WTC11 (cell line): ENCODE measurements around the gene VPREB3. TPM values are rescaled to one million over a fixed set of nuclear protein-coding genes. Genes with fewer than 3 reads are reported as not detected.

Source experiments
- ATAC-seq: fragments of 200-7000 bp; cut with Tn5 transposase; 2 replicates; pipeline ENCODE4 v1.10.0; 2021; ENCODE audit warnings: mild to moderate bottlenecking, moderate library complexity
- CTCF ChIA-PET: fragments of 300-600 bp; sonication (Branson Sonifier 250); formaldehyde crosslinking; loops from one replicate; lab custom pipeline; 2021; ENCODE audit warnings: antibody characterized with exemption; lab: Charles Lee
- POLR2A ChIA-PET: fragments of 350-600 bp; sonication (Branson Sonifier 250); formaldehyde crosslinking; loops from one replicate; lab custom pipeline; 2021; ENCODE audit warnings: antibody characterized with exemption; lab: Charles Lee
- DNase-seq: peaks from one replicate; pipeline ENCODE4 v3.0.0; 2021; ENCODE audit warnings: low spot score
- H3K27ac Mint-ChIP-seq: 2 replicates; pipeline ENCODE4 v1.8.0; 2021; ENCODE audit warnings: mixed read lengths
- H3K27me3 Mint-ChIP-seq: 2 replicates; pipeline ENCODE4 v1.8.0; 2021; ENCODE audit warnings: low read depth, mild to moderate bottlenecking, moderate library complexity, mixed read lengths
- H3K36me3 Mint-ChIP-seq: 2 replicates; pipeline ENCODE4 v1.8.0; 2021; ENCODE audit warnings: mixed read lengths
- H3K4me1 Mint-ChIP-seq: 2 replicates; pipeline ENCODE4 v1.8.0; 2022; ENCODE audit warnings: mixed read lengths
- H3K4me3 Mint-ChIP-seq: 2 replicates; pipeline ENCODE4 v1.8.0; 2021; ENCODE audit warnings: mild to moderate bottlenecking, moderate library complexity, mixed read lengths
- H3K9me3 Mint-ChIP-seq: 2 replicates; pipeline ENCODE4 v1.8.0; 2021; ENCODE audit warnings: mixed read lengths
- CBFB ChIP-seq: sonication (generic); formaldehyde crosslinking; IDR thresholded peaks from 2 replicates; pipeline ENCODE4 v1.8.1; 2022; ENCODE audit warnings: mild to moderate bottlenecking, low read depth, missing genetic modification reagents
- ELF4 ChIP-seq: sonication (generic); formaldehyde crosslinking; IDR thresholded peaks from 2 replicates; pipeline ENCODE4 v1.8.1; 2022; ENCODE audit warnings: low read depth, mild to moderate bottlenecking, moderate library complexity, missing genetic modification reagents
- FOXJ3 ChIP-seq: sonication (generic); formaldehyde crosslinking; IDR thresholded peaks from 2 replicates; pipeline ENCODE4 v1.9.0; 2021; ENCODE audit warnings: missing genetic modification reagents, mild to moderate bottlenecking, borderline replicate concordance
- FOXK1 ChIP-seq: sonication (generic); formaldehyde crosslinking; IDR thresholded peaks from 2 replicates; pipeline ENCODE4 v1.8.0; 2022; ENCODE audit warnings: mild to moderate bottlenecking, moderate library complexity, missing genetic modification reagents
- GRHL2 ChIP-seq: fragments of 250-450 bp; sonication (Bioruptor Pico); IDR thresholded peaks from 2 replicates; pipeline ENCODE4 v1.8.0; 2022; ENCODE audit warnings: mild to moderate bottlenecking, moderate library complexity; ENCODE audit not compliant: insufficient replicate concordance, severe bottlenecking
- HMGA2 ChIP-seq: fragments of 250-450 bp; sonication (Bioruptor Pico); IDR thresholded peaks from 2 replicates; pipeline ENCODE4 v1.4.0; 2021; ENCODE audit warnings: mild to moderate bottlenecking, moderate library complexity
- NFATC4 ChIP-seq: fragments of 250-450 bp; sonication (Bioruptor Pico); IDR thresholded peaks from 2 replicates; pipeline ENCODE4 v1.9.0; 2021; ENCODE audit warnings: mild to moderate bottlenecking
- NFYB ChIP-seq: sonication (generic); formaldehyde crosslinking; conservative IDR thresholded peaks from 2 replicates; pipeline ENCODE4 v1.8.0; 2022; ENCODE audit warnings: low read depth, missing genetic modification reagents
- OVOL2 ChIP-seq: fragments of 250-450 bp; sonication (Bioruptor Pico); IDR thresholded peaks from 2 replicates; pipeline ENCODE4 v1.9.0; 2021; ENCODE audit warnings: mild to moderate bottlenecking, borderline replicate concordance
- SMAD4 ChIP-seq: sonication (generic); formaldehyde crosslinking; IDR thresholded peaks from 2 replicates; pipeline ENCODE4 v1.8.0; 2022; ENCODE audit warnings: mild to moderate bottlenecking, missing genetic modification reagents
- SP1 ChIP-seq: sonication (generic); formaldehyde crosslinking; conservative IDR thresholded peaks from 2 replicates; pipeline ENCODE4 v1.8.1; 2022; ENCODE audit warnings: missing genetic modification reagents
- TEAD1 ChIP-seq: sonication (generic); formaldehyde crosslinking; IDR thresholded peaks from 2 replicates; pipeline ENCODE4 v1.8.0; 2022; ENCODE audit warnings: mild to moderate bottlenecking, missing genetic modification reagents
- total RNA-seq: library from RNA; stranded (reverse); gene quantifications from 3 replicates; pipeline ENCODE4 v1.2.3, GENCODE V29; 2021
- TF ChIP-seq, protein P1 (sequence below): sonication (generic); formaldehyde crosslinking; IDR thresholded peaks from 2 replicates; pipeline ENCODE4 v1.8.1; 2022; ENCODE audit warnings: low read depth, mild to moderate bottlenecking, moderate library complexity, missing genetic modification reagents, borderline replicate concordance
- TF ChIP-seq, protein P2 (sequence below): fragments of 250-450 bp; sonication (Bioruptor Pico); IDR thresholded peaks from 2 replicates; pipeline ENCODE4 v1.8.0; 2021; ENCODE audit warnings: mild to moderate bottlenecking
- TF ChIP-seq, protein P3 (sequence below): fragments of 250-450 bp; sonication (Bioruptor Pico); IDR thresholded peaks from 2 replicates; pipeline ENCODE4 v1.9.0; 2021; ENCODE audit warnings: mild to moderate bottlenecking
- TF ChIP-seq, protein P4 (sequence below): fragments of 250-450 bp; sonication (Bioruptor Pico); IDR thresholded peaks from 2 replicates; pipeline ENCODE4 v1.9.0; 2021; ENCODE audit warnings: moderate library complexity, mild to moderate bottlenecking, inconsistent platforms, borderline replicate concordance
- TF ChIP-seq, protein P5 (sequence below): sonication (generic); formaldehyde crosslinking; IDR thresholded peaks from 2 replicates; pipeline ENCODE4 v1.8.0; 2022; ENCODE audit warnings: mild to moderate bottlenecking, missing genetic modification reagents
- TF ChIP-seq, protein P6 (sequence below): sonication (generic); formaldehyde crosslinking; IDR thresholded peaks from 2 replicates; pipeline ENCODE4 v1.8.1; 2022; ENCODE audit warnings: mild to moderate bottlenecking, missing genetic modification reagents, moderate library complexity, borderline replicate concordance
- TF ChIP-seq, protein P7 (sequence below): sonication (generic); formaldehyde crosslinking; IDR thresholded peaks from 2 replicates; pipeline ENCODE4 v1.8.1; 2022; ENCODE audit warnings: mild to moderate bottlenecking, moderate library complexity, missing genetic modification reagents
- TF ChIP-seq, protein P8 (sequence below): fragments of 250-450 bp; sonication (Bioruptor Pico); IDR thresholded peaks from 2 replicates; pipeline ENCODE4 v1.9.0; 2021; ENCODE audit warnings: mild to moderate bottlenecking, borderline replicate concordance

The VPREB3 gene
- total RNA-seq, 1 experiment from 2014 or later = 0.81 TPM

DNA sequence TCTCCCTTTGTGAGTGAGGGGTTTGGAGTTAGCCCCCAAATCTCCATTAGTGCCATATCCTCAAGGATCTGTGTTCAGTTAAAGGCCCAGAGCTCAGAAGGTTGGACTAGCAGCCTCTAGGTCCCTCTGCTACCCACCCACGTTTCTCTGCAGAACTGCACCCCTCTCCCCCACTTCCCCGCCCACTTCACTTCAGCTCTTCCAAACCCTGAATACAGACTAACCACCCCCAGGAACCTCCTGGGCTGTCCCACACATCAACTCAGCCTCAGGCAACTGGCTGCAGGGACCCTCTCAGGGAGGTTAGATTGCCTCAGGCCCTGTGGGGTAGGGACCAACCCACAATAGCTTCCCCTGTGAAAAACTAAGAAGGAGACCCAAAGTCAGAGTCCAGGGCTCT, 840 bp downstream of the VPREB3 start:
- Mint-ChIP-seq H3K4me1 (peaks cover 28% of the 10 kb centered on the region), H3K9me3 (no peaks in the 10 kb centered on the region), H3K27ac (no peak overlapping the region), H3K4me3 (no peak overlapping the region), H3K27me3 (no peaks in the 10 kb centered on the region; the same call in 1 of the 2 replicates), H3K36me3 (no peaks in the 10 kb centered on the region)
- no peak for TF ChIP-seq NFYB (CRISPR knock-in tag)
- ChIA-PET CTCF (interaction anchor here (1.2 kb wide), 1 partner anchor 96 kb away, joined by 4 read pairs; no protein-coding TSS in a partner anchor), POLR2A (no interaction called here)
- ATAC-seq (no peak), DNase-seq (no peak)

DNA sequence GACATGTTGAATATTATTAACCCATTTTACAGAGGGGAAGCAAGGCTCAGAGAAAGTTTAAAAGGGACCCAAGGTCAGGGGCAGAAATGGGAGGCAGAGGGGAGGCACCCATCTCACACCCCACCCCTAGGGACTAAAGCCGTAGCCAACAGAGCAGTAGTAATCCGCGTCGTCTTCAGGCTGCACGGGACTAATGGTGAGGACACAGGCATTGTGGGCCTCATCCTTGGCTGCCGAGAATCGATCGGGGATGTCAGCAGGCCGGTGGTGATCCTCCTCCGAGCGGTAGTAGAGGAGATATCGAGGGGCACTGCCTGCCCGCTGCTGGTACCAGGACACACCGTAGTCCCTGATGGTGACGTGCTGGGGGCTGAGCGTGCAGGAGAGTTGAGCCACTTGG, 1.5 kb downstream of the VPREB3 start:
- peaks cover 28% of the 10 kb centered on the region for H3K4me1 Mint-ChIP-seq
- H3K4me3 Mint-ChIP-seq = peak overlapping the region; percentile 80; the same call in 1 of the 2 replicates
- no peaks in the 10 kb centered on the region for H3K27me3 Mint-ChIP-seq
- POLR2A ChIA-PET = no interaction called here
- no peak for ATAC-seq
- no peak overlapping the region for H3K27ac Mint-ChIP-seq
- TF ChIP-seq TEAD1 (CRISPR knock-in tag) = no peak
- TF ChIP-seq, protein P1, sequence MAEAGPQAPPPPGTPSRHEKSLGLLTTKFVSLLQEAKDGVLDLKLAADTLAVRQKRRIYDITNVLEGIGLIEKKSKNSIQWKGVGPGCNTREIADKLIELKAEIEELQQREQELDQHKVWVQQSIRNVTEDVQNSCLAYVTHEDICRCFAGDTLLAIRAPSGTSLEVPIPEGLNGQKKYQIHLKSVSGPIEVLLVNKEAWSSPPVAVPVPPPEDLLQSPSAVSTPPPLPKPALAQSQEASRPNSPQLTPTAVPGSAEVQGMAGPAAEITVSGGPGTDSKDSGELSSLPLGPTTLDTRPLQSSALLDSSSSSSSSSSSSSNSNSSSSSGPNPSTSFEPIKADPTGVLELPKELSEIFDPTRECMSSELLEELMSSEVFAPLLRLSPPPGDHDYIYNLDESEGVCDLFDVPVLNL = no peak
- TF ChIP-seq CBFB (CRISPR knock-in tag) = no peak
- TF ChIP-seq, protein P2, sequence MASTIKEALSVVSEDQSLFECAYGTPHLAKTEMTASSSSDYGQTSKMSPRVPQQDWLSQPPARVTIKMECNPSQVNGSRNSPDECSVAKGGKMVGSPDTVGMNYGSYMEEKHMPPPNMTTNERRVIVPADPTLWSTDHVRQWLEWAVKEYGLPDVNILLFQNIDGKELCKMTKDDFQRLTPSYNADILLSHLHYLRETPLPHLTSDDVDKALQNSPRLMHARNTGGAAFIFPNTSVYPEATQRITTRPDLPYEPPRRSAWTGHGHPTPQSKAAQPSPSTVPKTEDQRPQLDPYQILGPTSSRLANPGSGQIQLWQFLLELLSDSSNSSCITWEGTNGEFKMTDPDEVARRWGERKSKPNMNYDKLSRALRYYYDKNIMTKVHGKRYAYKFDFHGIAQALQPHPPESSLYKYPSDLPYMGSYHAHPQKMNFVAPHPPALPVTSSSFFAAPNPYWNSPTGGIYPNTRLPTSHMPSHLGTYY (CRISPR knock-in tag) = no peak
- no peak for TF ChIP-seq NFATC4
- TF ChIP-seq, protein P3, sequence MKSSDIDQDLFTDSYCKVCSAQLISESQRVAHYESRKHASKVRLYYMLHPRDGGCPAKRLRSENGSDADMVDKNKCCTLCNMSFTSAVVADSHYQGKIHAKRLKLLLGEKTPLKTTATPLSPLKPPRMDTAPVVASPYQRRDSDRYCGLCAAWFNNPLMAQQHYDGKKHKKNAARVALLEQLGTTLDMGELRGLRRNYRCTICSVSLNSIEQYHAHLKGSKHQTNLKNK = no peak
- no peak for TF ChIP-seq FOXJ3 (CRISPR knock-in tag)
- no peak for TF ChIP-seq HMGA2 (CRISPR knock-in tag)
- TF ChIP-seq NFYB (CRISPR knock-in tag) = no peak
- TF ChIP-seq, protein P4, sequence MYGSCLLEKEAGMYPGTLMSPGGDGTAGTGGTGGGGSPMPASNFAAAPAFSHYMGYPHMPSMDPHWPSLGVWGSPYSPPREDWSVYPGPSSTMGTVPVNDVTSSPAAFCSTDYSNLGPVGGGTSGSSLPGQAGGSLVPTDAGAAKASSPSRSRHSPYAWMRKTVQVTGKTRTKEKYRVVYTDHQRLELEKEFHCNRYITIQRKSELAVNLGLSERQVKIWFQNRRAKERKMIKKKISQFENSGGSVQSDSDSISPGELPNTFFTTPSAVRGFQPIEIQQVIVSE (CRISPR knock-in tag) = no peak
- no peak for TF ChIP-seq GRHL2
- TF ChIP-seq, protein P5, sequence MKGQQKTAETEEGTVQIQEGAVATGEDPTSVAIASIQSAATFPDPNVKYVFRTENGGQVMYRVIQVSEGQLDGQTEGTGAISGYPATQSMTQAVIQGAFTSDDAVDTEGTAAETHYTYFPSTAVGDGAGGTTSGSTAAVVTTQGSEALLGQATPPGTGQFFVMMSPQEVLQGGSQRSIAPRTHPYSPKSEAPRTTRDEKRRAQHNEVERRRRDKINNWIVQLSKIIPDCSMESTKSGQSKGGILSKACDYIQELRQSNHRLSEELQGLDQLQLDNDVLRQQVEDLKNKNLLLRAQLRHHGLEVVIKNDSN (CRISPR knock-in tag) = no peak
- TF ChIP-seq, protein P6, sequence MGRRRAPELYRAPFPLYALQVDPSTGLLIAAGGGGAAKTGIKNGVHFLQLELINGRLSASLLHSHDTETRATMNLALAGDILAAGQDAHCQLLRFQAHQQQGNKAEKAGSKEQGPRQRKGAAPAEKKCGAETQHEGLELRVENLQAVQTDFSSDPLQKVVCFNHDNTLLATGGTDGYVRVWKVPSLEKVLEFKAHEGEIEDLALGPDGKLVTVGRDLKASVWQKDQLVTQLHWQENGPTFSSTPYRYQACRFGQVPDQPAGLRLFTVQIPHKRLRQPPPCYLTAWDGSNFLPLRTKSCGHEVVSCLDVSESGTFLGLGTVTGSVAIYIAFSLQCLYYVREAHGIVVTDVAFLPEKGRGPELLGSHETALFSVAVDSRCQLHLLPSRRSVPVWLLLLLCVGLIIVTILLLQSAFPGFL (CRISPR knock-in tag) = no peak
- TF ChIP-seq, protein P7, sequence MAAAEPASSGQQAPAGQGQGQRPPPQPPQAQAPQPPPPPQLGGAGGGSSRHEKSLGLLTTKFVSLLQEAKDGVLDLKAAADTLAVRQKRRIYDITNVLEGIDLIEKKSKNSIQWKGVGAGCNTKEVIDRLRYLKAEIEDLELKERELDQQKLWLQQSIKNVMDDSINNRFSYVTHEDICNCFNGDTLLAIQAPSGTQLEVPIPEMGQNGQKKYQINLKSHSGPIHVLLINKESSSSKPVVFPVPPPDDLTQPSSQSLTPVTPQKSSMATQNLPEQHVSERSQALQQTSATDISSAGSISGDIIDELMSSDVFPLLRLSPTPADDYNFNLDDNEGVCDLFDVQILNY (CRISPR knock-in tag) = no peak
- TF ChIP-seq ELF4 = no peak
- TF ChIP-seq, protein P8, sequence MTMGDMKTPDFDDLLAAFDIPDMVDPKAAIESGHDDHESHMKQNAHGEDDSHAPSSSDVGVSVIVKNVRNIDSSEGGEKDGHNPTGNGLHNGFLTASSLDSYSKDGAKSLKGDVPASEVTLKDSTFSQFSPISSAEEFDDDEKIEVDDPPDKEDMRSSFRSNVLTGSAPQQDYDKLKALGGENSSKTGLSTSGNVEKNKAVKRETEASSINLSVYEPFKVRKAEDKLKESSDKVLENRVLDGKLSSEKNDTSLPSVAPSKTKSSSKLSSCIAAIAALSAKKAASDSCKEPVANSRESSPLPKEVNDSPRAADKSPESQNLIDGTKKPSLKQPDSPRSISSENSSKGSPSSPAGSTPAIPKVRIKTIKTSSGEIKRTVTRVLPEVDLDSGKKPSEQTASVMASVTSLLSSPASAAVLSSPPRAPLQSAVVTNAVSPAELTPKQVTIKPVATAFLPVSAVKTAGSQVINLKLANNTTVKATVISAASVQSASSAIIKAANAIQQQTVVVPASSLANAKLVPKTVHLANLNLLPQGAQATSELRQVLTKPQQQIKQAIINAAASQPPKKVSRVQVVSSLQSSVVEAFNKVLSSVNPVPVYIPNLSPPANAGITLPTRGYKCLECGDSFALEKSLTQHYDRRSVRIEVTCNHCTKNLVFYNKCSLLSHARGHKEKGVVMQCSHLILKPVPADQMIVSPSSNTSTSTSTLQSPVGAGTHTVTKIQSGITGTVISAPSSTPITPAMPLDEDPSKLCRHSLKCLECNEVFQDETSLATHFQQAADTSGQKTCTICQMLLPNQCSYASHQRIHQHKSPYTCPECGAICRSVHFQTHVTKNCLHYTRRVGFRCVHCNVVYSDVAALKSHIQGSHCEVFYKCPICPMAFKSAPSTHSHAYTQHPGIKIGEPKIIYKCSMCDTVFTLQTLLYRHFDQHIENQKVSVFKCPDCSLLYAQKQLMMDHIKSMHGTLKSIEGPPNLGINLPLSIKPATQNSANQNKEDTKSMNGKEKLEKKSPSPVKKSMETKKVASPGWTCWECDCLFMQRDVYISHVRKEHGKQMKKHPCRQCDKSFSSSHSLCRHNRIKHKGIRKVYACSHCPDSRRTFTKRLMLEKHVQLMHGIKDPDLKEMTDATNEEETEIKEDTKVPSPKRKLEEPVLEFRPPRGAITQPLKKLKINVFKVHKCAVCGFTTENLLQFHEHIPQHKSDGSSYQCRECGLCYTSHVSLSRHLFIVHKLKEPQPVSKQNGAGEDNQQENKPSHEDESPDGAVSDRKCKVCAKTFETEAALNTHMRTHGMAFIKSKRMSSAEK (CRISPR knock-in tag) = no peak
- no peak for TF ChIP-seq SP1 (CRISPR knock-in tag)
- no peak for TF ChIP-seq SMAD4 (CRISPR knock-in tag)
- TF ChIP-seq FOXK1 = no peak
- TF ChIP-seq OVOL2 (CRISPR knock-in tag) = no peak
- no peak for DNase-seq
- H3K9me3 Mint-ChIP-seq = no peaks in the 10 kb centered on the region
- no peaks in the 10 kb centered on the region for H3K36me3 Mint-ChIP-seq
- CTCF ChIA-PET = interaction anchor here (0.9 to 1.2 kb wide), 2 partner anchors 97 to 161 kb away, joined by 3 to 4 read pairs; no protein-coding TSS in a partner anchor
